ENCODE data around the gene PRSS50.

DNA sequence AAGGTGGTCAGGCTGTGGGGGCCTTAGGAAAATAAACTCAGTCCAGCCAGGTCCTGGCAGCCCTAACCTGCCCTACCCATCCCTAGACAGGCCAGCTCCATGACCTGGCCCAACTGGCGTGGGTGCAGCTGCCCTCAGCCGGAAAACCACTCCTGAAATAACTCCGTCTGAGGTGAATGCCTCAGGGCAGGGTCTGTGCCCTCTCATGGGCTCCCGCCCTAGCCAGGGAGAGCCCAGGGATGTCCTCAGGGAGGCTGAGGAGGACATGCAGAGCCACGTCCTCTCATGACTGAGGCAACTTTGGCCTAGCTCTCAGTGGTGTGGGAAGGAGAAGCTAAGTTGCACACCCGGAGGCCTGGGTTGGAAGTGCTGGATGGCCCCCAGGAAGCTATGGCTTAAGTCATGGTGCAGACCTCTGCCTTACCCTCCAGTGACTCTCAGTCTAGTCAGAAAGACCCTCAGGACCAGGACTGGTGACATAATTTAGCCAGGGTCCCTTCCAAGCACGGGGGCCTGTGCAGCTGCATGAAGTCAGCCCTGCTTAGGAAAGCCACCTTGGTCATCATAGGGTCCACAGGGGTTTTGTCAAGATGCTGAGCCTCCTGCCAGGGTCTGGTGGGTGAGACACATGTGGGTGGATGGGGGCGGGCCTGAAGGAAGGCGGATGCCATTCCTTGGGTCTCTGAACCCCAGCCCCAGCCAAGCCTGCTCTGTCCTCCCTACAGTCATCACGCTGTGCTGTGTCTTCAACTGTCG lies 9.1 kb downstream of the PRSS50 start:
- TF ChIP-seq CTCF (IDR thresholded peaks at IDR 0.05) = no peak
- no peak for TF ChIP-seq ZFX (IDR thresholded peaks at IDR 0.05; ENCODE audit: borderline replicate concordance)

Measured in 22Rv1 (cell line).